GM19455 (cell line): ENCODE results near the gene ETV5.

ENCODE experiments used
- ATAC-seq: cut with Tn5 transposase; IDR thresholded peaks from one replicate; pipeline ENCODE4 v1.9.1; 2021; ENCODE audit not compliant: unreplicated experiment

The ETV5 gene

GRCh38 chr3:186097317-186097662 lies 11.6 kb downstream of the ETV5 start:
- ATAC-seq: no peak

- no peak for ATAC-seq
These were observed 12.6 kb downstream of the ETV5 start for GRCh38 chr3:186096290-186096689.

GRCh38 chr3:186095561-186096081 lies 13.3 kb downstream of the ETV5 start:
- no peak for ATAC-seq

- ATAC-seq: no peak
These were observed 14.0 kb downstream of the ETV5 start for GRCh38 chr3:186094696-186095425.

- no peak for ATAC-seq
These were observed 14.6 kb downstream of the ETV5 start for GRCh38 chr3:186094271-186094670.

GRCh38 chr3:186093271-186093900 lies 15.5 kb downstream of the ETV5 start:
- ATAC-seq: no peak

GRCh38 chr3:186092360-186093070 lies 16.4 kb downstream of the ETV5 start:
- no peak for ATAC-seq

GRCh38 chr3:186090901-186091300 lies 18.0 kb downstream of the ETV5 start:
- no peak for ATAC-seq

- ATAC-seq: no peak
These were observed 20.6 kb downstream of the ETV5 start for GRCh38 chr3:186088335-186088734.

- no peak for ATAC-seq
These were observed 24.6 kb downstream of the ETV5 start for GRCh38 chr3:186084264-186084663.

GRCh38 chr3:186083746-186084145 lies 25.1 kb downstream of the ETV5 start:
- ATAC-seq: no peak

GRCh38 chr3:186082150-186082549 lies 26.7 kb downstream of the ETV5 start:
- no peak for ATAC-seq

- no peak for ATAC-seq
These were observed 27.2 kb downstream of the ETV5 start for GRCh38 chr3:186081678-186082077.

- ATAC-seq: no peak
These were observed 27.9 kb downstream of the ETV5 start for GRCh38 chr3:186080849-186081438.

GRCh38 chr3:186079925-186080324 lies 29.0 kb downstream of the ETV5 start:
- no peak for ATAC-seq

- no peak for ATAC-seq
These were observed 31.4 kb downstream of the ETV5 start for GRCh38 chr3:186077466-186077865.

- no peak for ATAC-seq
These were observed 32.8 kb downstream of the ETV5 start for GRCh38 chr3:186075931-186076567.

- ATAC-seq: no peak
These were observed 33.4 kb downstream of the ETV5 start for GRCh38 chr3:186075489-186075888.

- no peak for ATAC-seq
These were observed 35.2 kb downstream of the ETV5 start for GRCh38 chr3:186073641-186074040.

GRCh38 chr3:186070996-186071395 lies 37.9 kb downstream of the ETV5 start:
- ATAC-seq: no peak

- ATAC-seq: no peak
These were observed 38.3 kb downstream of the ETV5 start for GRCh38 chr3:186070550-186070949.
